ES-I3 (cell line): ENCODE data around the gene IGSF9B.
"Not testable (repeated sequence)": the region's sequence is repeated elsewhere in the genome, so short reads cannot be mapped to it uniquely, and the experiment has no call there.

Experiments
- H3K36me3 ChIP-seq: 2 replicates; pipeline ENCODE4 v1.6.1; 2013; ENCODE audit warnings: mild to moderate bottlenecking, low read length, control low read depth, moderate library complexity; ENCODE audit not compliant: insufficient read depth
- H3K4me1 ChIP-seq: 2 replicates; pipeline ENCODE4 v1.6.1; 2013; ENCODE audit warnings: mild to moderate bottlenecking, control low read depth, low read length; ENCODE audit not compliant: insufficient read depth
- H3K9ac ChIP-seq: 2 replicates; pipeline ENCODE4 v1.6.1; 2013; ENCODE audit warnings: low read depth, mild to moderate bottlenecking, low read length, moderate library complexity
- H3K9me3 ChIP-seq: 2 replicates; pipeline ENCODE4 v1.6.1; 2013; ENCODE audit warnings: mild to moderate bottlenecking, low read length, moderate library complexity; ENCODE audit not compliant: control insufficient read depth, insufficient read depth

Gene IGSF9B, protein sequence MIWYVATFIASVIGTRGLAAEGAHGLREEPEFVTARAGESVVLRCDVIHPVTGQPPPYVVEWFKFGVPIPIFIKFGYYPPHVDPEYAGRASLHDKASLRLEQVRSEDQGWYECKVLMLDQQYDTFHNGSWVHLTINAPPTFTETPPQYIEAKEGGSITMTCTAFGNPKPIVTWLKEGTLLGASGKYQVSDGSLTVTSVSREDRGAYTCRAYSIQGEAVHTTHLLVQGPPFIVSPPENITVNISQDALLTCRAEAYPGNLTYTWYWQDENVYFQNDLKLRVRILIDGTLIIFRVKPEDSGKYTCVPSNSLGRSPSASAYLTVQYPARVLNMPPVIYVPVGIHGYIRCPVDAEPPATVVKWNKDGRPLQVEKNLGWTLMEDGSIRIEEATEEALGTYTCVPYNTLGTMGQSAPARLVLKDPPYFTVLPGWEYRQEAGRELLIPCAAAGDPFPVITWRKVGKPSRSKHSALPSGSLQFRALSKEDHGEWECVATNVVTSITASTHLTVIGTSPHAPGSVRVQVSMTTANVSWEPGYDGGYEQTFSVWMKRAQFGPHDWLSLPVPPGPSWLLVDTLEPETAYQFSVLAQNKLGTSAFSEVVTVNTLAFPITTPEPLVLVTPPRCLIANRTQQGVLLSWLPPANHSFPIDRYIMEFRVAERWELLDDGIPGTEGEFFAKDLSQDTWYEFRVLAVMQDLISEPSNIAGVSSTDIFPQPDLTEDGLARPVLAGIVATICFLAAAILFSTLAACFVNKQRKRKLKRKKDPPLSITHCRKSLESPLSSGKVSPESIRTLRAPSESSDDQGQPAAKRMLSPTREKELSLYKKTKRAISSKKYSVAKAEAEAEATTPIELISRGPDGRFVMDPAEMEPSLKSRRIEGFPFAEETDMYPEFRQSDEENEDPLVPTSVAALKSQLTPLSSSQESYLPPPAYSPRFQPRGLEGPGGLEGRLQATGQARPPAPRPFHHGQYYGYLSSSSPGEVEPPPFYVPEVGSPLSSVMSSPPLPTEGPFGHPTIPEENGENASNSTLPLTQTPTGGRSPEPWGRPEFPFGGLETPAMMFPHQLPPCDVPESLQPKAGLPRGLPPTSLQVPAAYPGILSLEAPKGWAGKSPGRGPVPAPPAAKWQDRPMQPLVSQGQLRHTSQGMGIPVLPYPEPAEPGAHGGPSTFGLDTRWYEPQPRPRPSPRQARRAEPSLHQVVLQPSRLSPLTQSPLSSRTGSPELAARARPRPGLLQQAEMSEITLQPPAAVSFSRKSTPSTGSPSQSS (N-terminal part only)

GRCh38 chr11:133956650-133957633 lies at the start of gene IGSF9B:
Gene IGSF9B (minus strand): TSS chr11:133956968. CDS start chr11:133956754, 214 bp downstream.
- H3K4me1 ChIP-seq: peaks cover 26% of the 10 kb centered on the region
- H3K9ac ChIP-seq: peak within 1 kb of the TSS; percentile 97
- H3K9me3 ChIP-seq: no peaks in the 10 kb centered on the region
- no peaks in the 10 kb centered on the region for H3K36me3 ChIP-seq

DNA sequence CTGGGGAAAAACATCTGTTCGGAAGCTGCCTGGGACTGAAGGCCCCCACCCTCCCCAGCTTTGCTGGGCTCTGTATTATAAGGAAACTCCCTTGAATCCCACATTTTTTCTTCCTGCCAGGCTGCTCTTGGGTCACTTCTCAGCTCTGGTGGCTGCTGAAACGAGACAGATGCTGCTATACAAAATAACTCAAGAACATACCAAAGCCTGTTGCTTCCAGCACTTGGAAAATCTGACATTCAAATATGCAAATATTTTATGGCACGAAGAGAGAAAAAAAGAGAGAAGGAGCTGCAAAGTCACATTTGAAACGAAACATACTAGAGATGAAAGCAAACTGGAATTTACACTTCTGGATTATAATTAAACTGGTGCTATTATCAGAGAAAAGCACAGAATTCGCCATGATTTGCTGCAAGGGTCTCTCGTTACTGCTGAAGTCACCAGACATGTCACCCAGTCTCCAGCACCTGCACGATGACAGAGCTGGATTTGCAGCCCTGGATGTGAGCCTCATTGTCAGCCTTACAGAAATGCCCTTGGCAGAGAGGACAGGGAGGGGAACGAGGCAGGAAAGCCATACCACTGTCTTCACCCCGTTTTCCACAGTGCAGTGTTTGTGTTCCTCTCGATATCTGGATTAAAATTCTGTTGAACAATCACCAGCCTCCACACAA lies 47.9 kb upstream of the IGSF9B start:
- H3K36me3 ChIP-seq: no peaks in the 10 kb centered on the region
- no peaks in the 10 kb centered on the region; the same call in 1 of the 2 replicates for H3K4me1 ChIP-seq
- H3K9me3 ChIP-seq: no peaks in the 10 kb centered on the region
- no peak overlapping the region for H3K9ac ChIP-seq

GRCh38 chr11:134003792-134004495 lies 47.2 kb upstream of the IGSF9B start:
- no peaks in the 10 kb centered on the region; the same call in 1 of the 2 replicates for H3K4me1 ChIP-seq
- H3K9me3 ChIP-seq: no peaks in the 10 kb centered on the region
- H3K9ac ChIP-seq: no peak overlapping the region
- H3K36me3 ChIP-seq: no peaks in the 10 kb centered on the region

DNA sequence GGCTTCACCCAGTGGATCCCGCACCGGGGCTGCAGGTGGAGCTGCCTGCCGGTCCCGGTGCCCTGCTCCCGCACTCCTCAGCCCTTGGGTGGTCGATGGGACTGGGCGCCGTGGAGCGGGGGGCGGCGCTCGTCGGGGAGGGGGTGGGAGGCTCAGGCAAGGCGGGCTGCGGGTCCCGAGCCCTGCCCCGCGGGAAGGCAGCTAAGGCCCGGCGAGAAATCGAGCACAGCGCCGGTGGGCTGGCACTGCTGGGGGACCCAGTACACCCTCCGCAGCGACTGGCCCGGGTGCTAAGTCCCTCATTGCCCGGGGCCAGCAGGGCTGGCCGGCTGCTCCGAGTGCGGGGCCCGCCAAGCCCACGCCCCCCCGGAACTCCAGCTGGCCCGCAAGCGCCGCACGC lies 46.1 kb upstream of the IGSF9B start:
- H3K4me1 ChIP-seq, H3K9ac ChIP-seq, H3K36me3 ChIP-seq, H3K9me3 ChIP-seq: not testable (repeated sequence)

- not testable (repeated sequence) for H3K9me3 ChIP-seq, H3K9ac ChIP-seq, H3K36me3 ChIP-seq, H3K4me1 ChIP-seq
Observed at GRCh38 chr11:134002338-134002737, 45.6 kb upstream of the IGSF9B start.

DNA sequence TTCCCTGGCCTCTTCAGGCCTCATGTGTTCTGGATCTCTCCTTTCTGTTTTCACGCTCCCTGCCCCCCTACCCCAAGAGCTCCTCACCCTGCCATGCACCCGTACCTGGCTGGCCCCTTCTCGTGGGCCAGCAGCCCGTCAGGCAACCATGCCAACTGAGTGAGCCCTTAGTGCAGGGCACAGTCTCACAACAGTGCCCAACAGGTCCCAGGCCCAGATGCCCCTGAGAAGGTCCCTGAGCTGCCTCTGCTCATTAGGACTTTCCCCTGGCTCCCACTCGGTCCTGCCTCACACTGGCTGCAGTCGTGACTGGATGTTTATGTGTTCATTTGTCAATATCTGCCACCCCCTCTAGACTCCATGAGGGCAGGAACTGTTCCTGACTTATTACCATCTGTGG lies 44.8 kb upstream of the IGSF9B start:
- Histone ChIP-seq H3K4me1 (no peaks in the 10 kb centered on the region), H3K9ac (no peak overlapping the region), H3K9me3 (no peaks in the 10 kb centered on the region), H3K36me3 (no peaks in the 10 kb centered on the region)

GRCh38 chr11:134001088-134001487 lies 44.3 kb upstream of the IGSF9B start:
- Histone ChIP-seq H3K4me1 (no peaks in the 10 kb centered on the region), H3K9ac (no peak overlapping the region), H3K9me3 (no peaks in the 10 kb centered on the region), H3K36me3 (no peaks in the 10 kb centered on the region)

DNA sequence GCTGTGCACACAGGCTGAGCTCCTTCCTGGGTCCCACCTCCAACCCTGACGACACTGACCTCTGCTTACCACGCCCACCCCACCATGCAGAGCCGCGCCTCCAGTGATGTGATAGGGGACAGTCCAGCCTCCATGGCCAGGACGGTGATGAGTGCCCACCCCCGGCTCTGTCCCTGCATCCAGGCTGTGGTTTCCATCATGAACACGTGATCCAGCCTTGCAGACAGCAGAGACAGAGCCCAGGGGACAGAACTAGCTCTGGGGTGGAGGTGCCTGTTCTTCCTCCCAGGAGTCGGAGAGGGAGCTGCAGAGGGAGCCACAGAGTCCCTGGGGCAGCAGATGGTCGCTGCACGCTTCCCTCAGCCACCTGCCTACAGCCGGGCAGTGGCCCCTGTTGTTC lies 42.6 kb upstream of the IGSF9B start:
- no peak overlapping the region for H3K9ac ChIP-seq
- no peaks in the 10 kb centered on the region for H3K9me3 ChIP-seq
- H3K4me1 ChIP-seq: no peaks in the 10 kb centered on the region
- H3K36me3 ChIP-seq: no peaks in the 10 kb centered on the region

- H3K36me3 ChIP-seq: no peaks in the 10 kb centered on the region
Observed at GRCh38 chr11:133997554-133997953, 40.8 kb upstream of the IGSF9B start.

GRCh38 chr11:133996671-133997070 lies 39.9 kb upstream of the IGSF9B start:
- H3K36me3 ChIP-seq: no peaks in the 10 kb centered on the region
- H3K9me3 ChIP-seq: no peaks in the 10 kb centered on the region
- no peaks in the 10 kb centered on the region for H3K4me1 ChIP-seq
- no peak overlapping the region for H3K9ac ChIP-seq

More at GRCh38 chr11:133997554-133997953, 40.8 kb upstream of the IGSF9B start:
- H3K9me3 ChIP-seq: no peaks in the 10 kb centered on the region
- H3K4me1 ChIP-seq: no peaks in the 10 kb centered on the region
- H3K9ac ChIP-seq: no peak overlapping the region

DNA sequence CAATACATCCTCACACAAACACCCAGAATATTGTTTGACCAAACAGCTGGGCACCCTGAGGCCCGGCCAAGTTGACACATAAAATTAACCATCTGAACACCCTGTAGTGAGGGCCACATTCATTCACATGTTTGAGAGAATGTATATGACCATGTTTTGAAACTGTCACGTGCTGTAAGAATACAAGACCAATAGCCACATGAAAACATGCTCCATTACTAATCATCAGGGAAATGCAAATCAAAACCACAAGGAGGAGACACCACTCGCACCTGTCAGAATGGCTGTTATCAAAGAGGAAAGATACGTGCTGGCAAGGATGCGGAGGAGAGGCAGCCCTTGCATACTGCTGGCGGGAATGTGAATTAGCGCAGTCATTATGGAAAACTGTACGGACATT lies 38.3 kb upstream of the IGSF9B start:
- H3K4me1 ChIP-seq: no peaks in the 10 kb centered on the region
- no peaks in the 10 kb centered on the region for H3K36me3 ChIP-seq
- H3K9me3 ChIP-seq: no peaks in the 10 kb centered on the region
- no peak overlapping the region for H3K9ac ChIP-seq

GRCh38 chr11:133993921-133994320 lies 37.2 kb upstream of the IGSF9B start:
- Histone ChIP-seq H3K36me3 (no peaks in the 10 kb centered on the region), H3K9ac (no peak overlapping the region), H3K4me1 (no peaks in the 10 kb centered on the region), H3K9me3 (no peaks in the 10 kb centered on the region)
